GM04503 (cell line): ENCODE measurements around the gene TMCC1.
A peak's percentile ranks its signal among the peaks of the same experiment; 100 is the strongest.
"Not testable (repeated sequence)": the region's sequence is repeated elsewhere in the genome, so short reads cannot be mapped to it uniquely, and the experiment has no call there.

ENCODE experiments used
- DNase-seq: peaks from one replicate; pipeline ENCODE4 v3.0.0-alpha.2; 2012; ENCODE audit warnings: low read depth

TMCC1 gene

GRCh38 chr3:129676985-129677384 is 216.5 kb downstream of the TMCC1 start:
- DNase-seq, result no peak

GRCh38 chr3:129674798-129675123 is 218.8 kb downstream of the TMCC1 start:
- DNase-seq, result not testable (repeated sequence)

- no peak for DNase-seq
Observed at GRCh38 chr3:129673897-129674797, 219.4 kb downstream of the TMCC1 start.

GRCh38 chr3:129673012-129673411 is 220.5 kb downstream of the TMCC1 start:
- DNase-seq, result no peak

GRCh38 chr3:129672412-129672811 is 221.1 kb downstream of the TMCC1 start:
- no peak for DNase-seq

- peak; percentile 56 for DNase-seq
Observed at GRCh38 chr3:129665024-129665768, 228.3 kb downstream of the TMCC1 start.

GRCh38 chr3:129663930-129664646 is 229.4 kb downstream of the TMCC1 start:
- DNase-seq, result no peak

GRCh38 chr3:129663045-129663446 is 230.5 kb downstream of the TMCC1 start:
- DNase-seq, result peak; percentile 32

- DNase-seq, result no peak
Observed at GRCh38 chr3:129662191-129662608, 231.3 kb downstream of the TMCC1 start.

GRCh38 chr3:129661766-129662165 is 231.7 kb downstream of the TMCC1 start:
- no peak for DNase-seq

GRCh38 chr3:129658110-129658843 is 235.2 kb downstream of the TMCC1 start:
- DNase-seq, result no peak

- DNase-seq, result no peak
Observed at GRCh38 chr3:129657261-129658046, 236.1 kb downstream of the TMCC1 start.

- no peak for DNase-seq
Observed at GRCh38 chr3:129656659-129657247, 236.8 kb downstream of the TMCC1 start.

GRCh38 chr3:129655291-129655700 is 238.2 kb downstream of the TMCC1 start:
- DNase-seq, result no peak

GRCh38 chr3:129654131-129654530 is 239.4 kb downstream of the TMCC1 start:
- peak; percentile 79 for DNase-seq

GRCh38 chr3:129653019-129653418 is 240.5 kb downstream of the TMCC1 start:
- no peak for DNase-seq

- peak; percentile 62 for DNase-seq
Observed at GRCh38 chr3:129651435-129652202, 241.9 kb downstream of the TMCC1 start.

- peak; percentile 40 for DNase-seq
Observed at GRCh38 chr3:129650256-129650872, 243.1 kb downstream of the TMCC1 start.

GRCh38 chr3:129648391-129648790 is 245.1 kb downstream of the TMCC1 start:
- no peak for DNase-seq
